ENCODE results near the gene CELA1. TPM values are rescaled to one million over a fixed set of nuclear protein-coding genes. Genes with fewer than 3 reads are reported as not detected.
A peak's percentile ranks its signal among the peaks of the same experiment; 100 is the strongest.
"Not testable (repeated sequence)": the region's sequence is repeated elsewhere in the genome, so short reads cannot be mapped to it uniquely, and the experiment has no call there.

The CELA1 gene
- total RNA-seq, 1 donor from 2014 or later = not detected

GRCh38 chr12:51318846-51319599, 27.5 kb downstream of the CELA1 start:
- Mint-ChIP-seq H3K4me1 (ENCODE audit: unreplicated experiment) (peaks cover 9% of the 10 kb centered on the region), H3K36me3 (ENCODE audit: unreplicated experiment) (no peaks in the 10 kb centered on the region), H3K27me3 (ENCODE audit: unreplicated experiment) (no peaks in the 10 kb centered on the region), H3K27ac (ENCODE audit: unreplicated experiment) (no peak overlapping the region), H3K4me3 (ENCODE audit: unreplicated experiment) (no peak overlapping the region), H3K9me3 (ENCODE audit: unreplicated experiment) (no peaks in the 10 kb centered on the region)
- no peak for DNase-seq (ENCODE audit: extremely low spot score, unreplicated experiment)
- no peak for TF ChIP-seq CTCF (IDR thresholded peaks at IDR 0.05)

GRCh38 chr12:51318057-51318806, 28.2 kb downstream of the CELA1 start:
- not testable (repeated sequence) for H3K4me1 Mint-ChIP-seq (ENCODE audit: unreplicated experiment); H3K27me3 Mint-ChIP-seq (ENCODE audit: unreplicated experiment); H3K9me3 Mint-ChIP-seq (ENCODE audit: unreplicated experiment); H3K4me3 Mint-ChIP-seq (ENCODE audit: unreplicated experiment); H3K27ac Mint-ChIP-seq (ENCODE audit: unreplicated experiment); DNase-seq (ENCODE audit: extremely low spot score, unreplicated experiment); H3K36me3 Mint-ChIP-seq (ENCODE audit: unreplicated experiment)

GRCh38 chr12:51311389-51311788, 35.1 kb downstream of the CELA1 start:
- TF ChIP-seq CTCF (IDR thresholded peaks at IDR 0.05) = no peak
- Mint-ChIP-seq H3K4me1 (ENCODE audit: unreplicated experiment) (peaks cover 13% of the 10 kb centered on the region), H3K9me3 (ENCODE audit: unreplicated experiment) (no peaks in the 10 kb centered on the region), H3K36me3 (ENCODE audit: unreplicated experiment) (no peaks in the 10 kb centered on the region), H3K27ac (ENCODE audit: unreplicated experiment) (no peak overlapping the region), H3K4me3 (ENCODE audit: unreplicated experiment) (no peak overlapping the region), H3K27me3 (ENCODE audit: unreplicated experiment) (no peaks in the 10 kb centered on the region)
- DNase-seq (ENCODE audit: extremely low spot score, unreplicated experiment) = no peak

- TF ChIP-seq CTCF (IDR thresholded peaks at IDR 0.05) = no peak
- Mint-ChIP-seq H3K36me3 (ENCODE audit: unreplicated experiment) (no peaks in the 10 kb centered on the region), H3K27me3 (ENCODE audit: unreplicated experiment) (no peaks in the 10 kb centered on the region), H3K27ac (ENCODE audit: unreplicated experiment) (peak overlapping the region; percentile 52), H3K9me3 (ENCODE audit: unreplicated experiment) (no peaks in the 10 kb centered on the region), H3K4me3 (ENCODE audit: unreplicated experiment) (no peak overlapping the region), H3K4me1 (ENCODE audit: unreplicated experiment) (peaks cover 13% of the 10 kb centered on the region)
- no peak for DNase-seq (ENCODE audit: extremely low spot score, unreplicated experiment)
Measured at GRCh38 chr12:51307655-51308593, 38.6 kb downstream of the CELA1 start.

- no peaks in the 10 kb centered on the region for H3K9me3 Mint-ChIP-seq (ENCODE audit: unreplicated experiment)
- H3K27ac Mint-ChIP-seq (ENCODE audit: unreplicated experiment) = no peak overlapping the region
- TF ChIP-seq CTCF (IDR thresholded peaks at IDR 0.05) = no peak
- no peak overlapping the region for H3K4me3 Mint-ChIP-seq (ENCODE audit: unreplicated experiment)
- peaks cover 13% of the 10 kb centered on the region for H3K4me1 Mint-ChIP-seq (ENCODE audit: unreplicated experiment)
- H3K36me3 Mint-ChIP-seq (ENCODE audit: unreplicated experiment) = no peaks in the 10 kb centered on the region
- DNase-seq (ENCODE audit: extremely low spot score, unreplicated experiment) = no peak
- H3K27me3 Mint-ChIP-seq (ENCODE audit: unreplicated experiment) = no peaks in the 10 kb centered on the region
Measured at GRCh38 chr12:51306507-51306906, 40.0 kb downstream of the CELA1 start.

- not testable (repeated sequence) for H3K4me1 Mint-ChIP-seq (ENCODE audit: unreplicated experiment); H3K4me3 Mint-ChIP-seq (ENCODE audit: unreplicated experiment); H3K27ac Mint-ChIP-seq (ENCODE audit: unreplicated experiment); DNase-seq (ENCODE audit: extremely low spot score, unreplicated experiment); H3K9me3 Mint-ChIP-seq (ENCODE audit: unreplicated experiment); H3K36me3 Mint-ChIP-seq (ENCODE audit: unreplicated experiment); H3K27me3 Mint-ChIP-seq (ENCODE audit: unreplicated experiment)
Measured at GRCh38 chr12:51300768-51301167, 45.7 kb downstream of the CELA1 start.
